ENCODE measurements around the gene THAP3.

DNA sequence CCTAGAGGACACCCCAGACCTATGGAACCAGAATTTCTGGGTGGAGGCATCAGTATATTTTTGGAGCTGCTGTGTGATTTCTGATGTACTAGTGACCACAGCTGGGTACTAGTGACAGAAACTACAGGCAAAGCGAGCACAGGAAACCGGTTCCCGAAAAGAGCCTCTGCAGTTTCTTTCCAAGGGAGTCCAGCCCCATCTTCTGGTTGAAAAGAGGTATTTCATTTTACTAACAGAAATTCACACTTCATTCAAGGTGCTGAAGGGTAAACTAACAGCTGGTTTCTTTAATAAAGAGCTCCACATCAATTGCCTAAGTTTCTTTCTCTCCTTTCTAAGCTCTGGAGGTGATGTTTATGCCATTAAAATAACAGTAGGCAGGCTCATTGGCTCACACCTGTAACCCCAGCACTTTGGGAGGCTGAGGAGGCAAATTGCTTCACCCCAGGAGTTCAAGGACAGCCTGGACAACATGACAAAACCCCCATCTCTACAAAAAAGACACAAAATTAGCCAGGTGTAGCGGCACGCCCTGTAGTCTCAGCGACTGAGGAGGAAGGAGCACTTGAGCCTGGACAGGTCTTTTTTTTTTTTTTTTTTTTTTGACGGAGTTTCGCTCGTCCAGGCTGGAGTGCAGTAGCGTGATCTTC, 22.0 kb downstream of the THAP3 start:
- no peak for TF ChIP-seq POLR2A (IDR thresholded peaks at IDR 0.05)
- no peak for TF ChIP-seq POLR2AphosphoS5 (IDR thresholded peaks at IDR 0.05)
- TF ChIP-seq, protein P1, sequence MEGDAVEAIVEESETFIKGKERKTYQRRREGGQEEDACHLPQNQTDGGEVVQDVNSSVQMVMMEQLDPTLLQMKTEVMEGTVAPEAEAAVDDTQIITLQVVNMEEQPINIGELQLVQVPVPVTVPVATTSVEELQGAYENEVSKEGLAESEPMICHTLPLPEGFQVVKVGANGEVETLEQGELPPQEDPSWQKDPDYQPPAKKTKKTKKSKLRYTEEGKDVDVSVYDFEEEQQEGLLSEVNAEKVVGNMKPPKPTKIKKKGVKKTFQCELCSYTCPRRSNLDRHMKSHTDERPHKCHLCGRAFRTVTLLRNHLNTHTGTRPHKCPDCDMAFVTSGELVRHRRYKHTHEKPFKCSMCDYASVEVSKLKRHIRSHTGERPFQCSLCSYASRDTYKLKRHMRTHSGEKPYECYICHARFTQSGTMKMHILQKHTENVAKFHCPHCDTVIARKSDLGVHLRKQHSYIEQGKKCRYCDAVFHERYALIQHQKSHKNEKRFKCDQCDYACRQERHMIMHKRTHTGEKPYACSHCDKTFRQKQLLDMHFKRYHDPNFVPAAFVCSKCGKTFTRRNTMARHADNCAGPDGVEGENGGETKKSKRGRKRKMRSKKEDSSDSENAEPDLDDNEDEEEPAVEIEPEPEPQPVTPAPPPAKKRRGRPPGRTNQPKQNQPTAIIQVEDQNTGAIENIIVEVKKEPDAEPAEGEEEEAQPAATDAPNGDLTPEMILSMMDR (IDR thresholded peaks at IDR 0.05) = peak in 3 of 4 experiments; percentile 64 to 71 (median 68)
- no peak for TF ChIP-seq EP300 (IDR thresholded peaks at IDR 0.05)

Measured in gastroesophageal sphincter (tissue), 3 donors.